ENCODE results near the gene DPP10.

Gene DPP10

DNA sequence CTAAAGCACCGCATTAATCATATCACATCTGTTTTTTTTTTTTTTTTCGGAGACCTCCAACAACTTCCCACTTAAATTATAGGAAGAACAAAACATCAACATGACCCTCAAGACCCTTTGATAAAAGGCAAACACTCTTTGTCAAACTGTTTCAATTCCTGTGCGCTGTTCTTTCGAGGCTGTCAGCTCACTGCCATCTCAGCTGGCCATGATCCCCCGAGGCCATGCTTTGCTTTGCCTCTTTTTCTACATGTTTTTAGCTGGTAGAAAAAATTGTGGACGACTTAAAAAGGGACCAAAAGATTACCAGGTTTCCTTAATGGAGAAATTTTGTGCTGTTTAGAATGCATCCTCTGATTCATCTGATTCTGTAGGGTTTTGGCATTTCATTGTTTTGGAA is 138.2 kb downstream of the DPP10 start:
- DNase-seq (ENCODE audit: low read depth in 1 of 2, low spot score in 1 of 2) = no peak

GRCh38 chr2:114598329-114598728 is 155.9 kb downstream of the DPP10 start:
- DNase-seq (ENCODE audit: low read depth in 1 of 2, low spot score in 1 of 2) = no peak

- no peak for DNase-seq (ENCODE audit: low read depth in 1 of 2, low spot score in 1 of 2)
Observed at GRCh38 chr2:114609203-114609602, 166.8 kb downstream of the DPP10 start.

DNA sequence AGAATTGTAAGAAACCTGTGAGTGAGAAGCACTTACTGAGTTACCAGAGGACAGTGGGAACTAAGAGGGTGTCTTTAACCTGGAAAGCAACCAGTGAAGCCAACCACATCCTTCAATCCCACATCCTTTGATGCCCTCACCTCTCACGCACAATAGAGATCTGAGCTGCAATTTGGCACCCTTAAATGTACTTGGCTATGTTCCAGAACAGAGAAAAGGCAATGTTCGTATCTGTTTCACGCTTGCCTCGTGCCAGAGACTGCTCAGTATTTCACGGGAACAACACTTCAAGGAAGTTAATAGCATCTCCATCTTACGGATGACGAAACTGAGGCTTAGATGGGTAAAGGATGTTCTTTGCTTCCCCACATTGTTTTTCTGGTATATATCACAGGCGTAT is 167.4 kb downstream of the DPP10 start:
- no peak for DNase-seq (ENCODE audit: low read depth in 1 of 2, low spot score in 1 of 2)

DNA sequence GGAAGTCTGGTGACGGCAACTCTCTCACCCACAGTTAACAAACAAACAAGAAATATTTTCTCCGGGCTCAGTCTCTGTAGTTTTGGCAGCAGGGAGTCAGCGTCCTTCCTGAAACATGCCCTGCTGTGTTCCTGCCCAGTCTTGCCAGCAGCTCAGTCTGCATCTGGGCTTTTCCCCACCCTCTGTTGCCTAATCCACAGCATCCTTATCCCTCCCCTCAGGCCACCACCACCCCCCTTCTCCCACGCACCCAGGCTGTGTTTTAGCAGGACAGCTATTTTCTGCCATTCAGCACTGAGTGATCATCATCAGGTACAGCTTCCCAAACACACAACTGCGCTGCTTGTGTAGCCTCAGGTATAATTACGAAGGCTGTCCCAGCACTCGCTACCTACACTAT is 168.2 kb downstream of the DPP10 start:
- no peak for DNase-seq (ENCODE audit: low read depth in 1 of 2, low spot score in 1 of 2)

GRCh38 chr2:114614592-114614991 is 172.2 kb downstream of the DPP10 start:
- no peak for DNase-seq (ENCODE audit: low read depth in 1 of 2, low spot score in 1 of 2)

GRCh38 chr2:114628481-114628880 is 186.0 kb downstream of the DPP10 start:
- DNase-seq (ENCODE audit: low read depth in 1 of 2, low spot score in 1 of 2) = no peak

GRCh38 chr2:114631146-114631545 is 188.7 kb downstream of the DPP10 start:
- DNase-seq (ENCODE audit: low read depth in 1 of 2, low spot score in 1 of 2) = no peak

DNA sequence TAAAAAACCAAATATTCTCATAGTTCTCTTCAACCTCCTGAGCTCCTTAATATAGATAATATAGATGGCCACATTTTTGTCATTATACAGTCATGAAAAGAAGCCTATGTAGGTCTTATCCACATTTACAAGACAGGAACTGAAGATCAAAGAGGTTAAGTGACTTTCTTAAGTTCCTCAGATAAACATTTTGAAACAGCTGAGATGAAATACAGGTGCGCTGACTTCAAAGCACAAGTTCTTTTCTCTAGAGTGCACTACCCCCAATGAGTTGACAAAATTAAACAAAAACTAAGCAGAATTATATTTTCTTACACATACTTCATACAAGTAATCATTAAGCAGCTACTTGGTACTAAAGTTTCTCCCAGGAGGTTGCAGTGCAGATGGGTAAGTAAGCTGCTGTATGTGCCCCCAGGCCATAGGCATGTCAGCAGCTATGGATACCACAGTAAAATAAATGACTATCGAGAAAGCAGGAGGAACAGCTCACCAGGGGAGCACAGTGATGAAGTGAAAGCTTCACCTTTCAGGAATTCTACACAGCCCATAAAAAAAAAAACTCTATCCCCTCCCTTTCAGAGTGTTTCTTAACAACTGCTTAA is 199.8 kb downstream of the DPP10 start:
- DNase-seq (ENCODE audit: low read depth in 1 of 2, low spot score in 1 of 2) = no peak

GRCh38 chr2:114642988-114643553 is 200.6 kb downstream of the DPP10 start:
- no peak for DNase-seq (ENCODE audit: low read depth in 1 of 2, low spot score in 1 of 2)

- no peak for DNase-seq (ENCODE audit: low read depth in 1 of 2, low spot score in 1 of 2)
Observed at GRCh38 chr2:114651933-114652332, 209.5 kb downstream of the DPP10 start.

DNA sequence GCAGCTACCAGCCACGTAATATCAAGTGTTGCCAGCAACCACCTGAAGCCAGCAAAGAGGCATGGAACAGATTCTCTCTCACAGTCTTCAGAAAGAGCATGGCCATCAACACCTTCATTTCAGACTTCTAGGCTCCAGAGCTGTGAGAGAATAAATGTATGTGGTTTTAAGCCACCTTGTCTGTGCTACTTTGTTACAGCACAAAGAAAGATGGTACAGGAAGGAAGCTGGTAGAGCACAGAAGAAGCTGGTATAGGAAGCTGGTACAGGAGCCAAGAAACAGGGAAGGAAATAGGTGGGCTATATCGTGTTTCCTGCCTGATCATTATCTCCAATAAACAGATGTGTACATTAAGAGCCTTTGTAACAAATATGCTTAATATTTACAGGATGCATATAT is 217.4 kb downstream of the DPP10 start:
- DNase-seq (ENCODE audit: low read depth in 1 of 2, low spot score in 1 of 2) = no peak

GRCh38 chr2:114661971-114662939 is 219.8 kb downstream of the DPP10 start:
- no peak for DNase-seq (ENCODE audit: low read depth in 1 of 2, low spot score in 1 of 2)

DNA sequence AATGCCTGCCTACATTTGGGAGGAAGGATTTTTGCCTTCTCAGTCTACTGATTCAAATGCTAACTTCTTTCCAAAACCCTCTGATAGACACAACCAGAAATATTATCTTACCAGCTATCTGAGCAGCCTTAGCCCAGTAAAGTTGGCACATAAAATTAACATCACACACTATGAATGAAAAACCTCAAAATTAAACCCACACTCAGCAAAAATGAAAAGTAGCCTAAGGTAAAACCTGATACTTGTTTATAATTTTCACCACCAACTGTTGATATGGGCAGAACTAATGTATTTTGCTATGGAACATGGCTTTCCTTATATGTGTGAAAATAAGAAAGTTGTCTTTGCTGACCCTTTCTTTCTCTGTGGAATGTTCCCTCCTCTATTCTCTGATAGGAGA is 226.0 kb downstream of the DPP10 start:
- no peak for DNase-seq (ENCODE audit: low read depth in 1 of 2, low spot score in 1 of 2)

DNA sequence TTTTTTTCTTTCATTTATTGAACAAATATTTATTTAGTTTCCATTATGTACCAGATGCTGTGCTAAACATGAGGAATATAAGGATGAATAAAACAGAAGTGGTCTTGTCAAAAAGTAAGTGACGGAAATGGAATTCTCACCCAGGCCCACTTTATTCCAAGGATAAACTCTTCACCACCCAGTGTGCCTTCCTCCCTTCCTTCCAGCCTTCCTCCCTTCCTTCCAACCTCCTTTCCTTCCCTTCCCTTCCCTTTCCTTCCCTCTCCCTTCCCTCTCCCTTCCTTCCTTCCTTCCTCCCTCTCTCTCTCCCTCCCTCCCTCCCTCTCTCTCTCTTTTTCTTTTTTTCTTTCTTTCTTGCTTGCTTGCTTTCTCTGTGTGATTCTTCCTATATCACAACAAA is 240.8 kb downstream of the DPP10 start:
- DNase-seq (ENCODE audit: low read depth in 1 of 2, low spot score in 1 of 2) = no peak

DNA sequence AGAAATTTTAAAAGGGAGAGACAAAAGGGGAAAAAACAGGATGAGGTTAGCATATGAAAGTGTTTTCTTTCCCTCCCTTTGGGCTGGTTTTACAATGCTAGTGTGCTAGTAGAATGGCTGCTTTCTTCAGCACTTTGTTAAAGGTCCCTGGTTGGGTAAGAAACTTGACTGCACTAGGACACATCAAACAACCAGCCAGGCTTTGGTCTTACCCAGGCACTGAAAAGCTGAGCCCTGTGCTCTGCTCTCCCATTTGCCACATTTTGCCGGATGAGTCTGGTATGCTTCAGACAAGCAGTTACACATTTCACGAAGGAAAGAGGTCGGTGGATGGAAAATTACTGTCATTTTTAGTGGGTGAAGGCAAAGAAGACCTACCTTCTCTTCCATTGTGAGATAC is 242.0 kb downstream of the DPP10 start:
- no peak for DNase-seq (ENCODE audit: low read depth in 1 of 2, low spot score in 1 of 2)

GRCh38 chr2:114685102-114685501 is 242.7 kb downstream of the DPP10 start:
- no peak for DNase-seq (ENCODE audit: low read depth in 1 of 2, low spot score in 1 of 2)

DNA sequence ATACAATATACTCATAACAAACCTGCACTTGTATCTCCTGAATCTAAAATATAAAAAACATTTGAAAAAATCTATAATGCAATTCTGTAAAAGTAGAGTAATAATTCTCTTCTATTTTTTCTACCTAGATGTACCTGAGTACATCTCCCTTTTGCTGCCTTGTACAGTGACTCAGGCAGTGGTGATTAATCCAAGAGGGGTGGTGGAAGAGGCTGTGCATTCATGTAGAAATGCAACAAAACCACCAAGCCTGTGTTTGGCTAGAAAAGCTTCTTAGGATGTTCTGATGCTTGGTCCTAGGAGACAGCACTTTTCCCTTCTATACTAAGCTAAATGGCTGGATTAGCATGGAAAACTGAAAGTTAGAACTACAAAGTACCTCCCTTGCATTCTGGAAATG is 245.8 kb downstream of the DPP10 start:
- no peak for DNase-seq (ENCODE audit: low read depth in 1 of 2, low spot score in 1 of 2)

DNA sequence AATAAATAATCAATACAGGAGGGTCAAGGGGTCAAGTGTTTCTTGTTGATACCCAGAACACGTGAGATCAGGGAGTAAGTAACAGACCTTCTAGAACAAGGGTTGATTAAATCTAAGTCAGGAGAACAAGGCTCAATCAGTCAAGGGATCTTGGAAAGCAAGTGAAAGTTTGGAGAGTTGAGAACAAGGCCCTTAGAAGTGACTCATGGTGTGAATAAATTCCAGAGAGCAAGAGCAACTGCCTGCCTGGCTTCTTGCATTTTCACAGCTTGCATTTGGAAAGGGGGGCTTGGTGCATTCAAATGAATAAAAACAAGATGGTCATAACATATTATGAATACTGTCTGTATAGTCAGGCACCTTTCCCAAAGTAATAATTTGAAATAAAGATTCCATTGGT is 256.1 kb downstream of the DPP10 start:
- DNase-seq (ENCODE audit: low read depth in 1 of 2, low spot score in 1 of 2) = no peak

- no peak for DNase-seq (ENCODE audit: low read depth in 1 of 2, low spot score in 1 of 2)
Observed at GRCh38 chr2:114699423-114699944, 257.0 kb downstream of the DPP10 start.

- no peak for DNase-seq (ENCODE audit: low read depth in 1 of 2, low spot score in 1 of 2)
Observed at GRCh38 chr2:114700440-114700839, 258.0 kb downstream of the DPP10 start.

All from activated T-helper 1 cell treated with anti-CD3 and anti-CD28 coated beads, Interleukin-2, amount 50 U/mL, for 16 hours (primary cell).